Astrocyte (in vitro differentiated cells and primary cell): ENCODE measurements around the gene PLP2. TPM values are rescaled to one million over a fixed set of nuclear protein-coding genes. Genes with fewer than 3 reads are reported as not detected.
A peak's percentile ranks its signal among the peaks of the same experiment; 100 is the strongest.

Source experiments
- DNase-seq: peaks from one replicate; pipeline ENCODE4 v3.0.0-alpha.2; 2010; ENCODE audit warnings: low read depth
- FAIRE-seq: peaks from 2 replicates; lab custom pipeline; 2011; peaks lifted over from hg19 to GRCh38; lab: Jason Lieb, UNC
- H2AFZ ChIP-seq: 2 replicates; pipeline ENCODE4 v1.6.0; 2012; ENCODE audit warnings: low read depth, low read length, inconsistent platforms
- H3K27ac ChIP-seq: 2 replicates; pipeline ENCODE4 v1.5.1; 2011; ENCODE audit warnings: low read depth, low read length, inconsistent platforms
- H3K27me3 ChIP-seq: 2 replicates; pipeline ENCODE4 v1.6.0; 2011; ENCODE audit warnings: low read length, inconsistent platforms; ENCODE audit not compliant: insufficient read depth
- H3K36me3 ChIP-seq: 2 replicates; pipeline ENCODE4 v1.5.1; 2011; ENCODE audit warnings: low read length, inconsistent platforms; ENCODE audit not compliant: insufficient read depth
- H3K4me1 ChIP-seq: 2 replicates; pipeline ENCODE4 v1.5.1; 2011; ENCODE audit warnings: low read length, inconsistent platforms; ENCODE audit not compliant: insufficient read depth
- H3K4me2 ChIP-seq: 2 replicates; pipeline ENCODE4 v1.6.0; 2012; ENCODE audit warnings: low read length, inconsistent platforms
- H3K4me3 ChIP-seq: 2 replicates; pipeline ENCODE4 v1.5.1; 2011; ENCODE audit warnings: low read depth, mild to moderate bottlenecking, low read length, inconsistent platforms; ENCODE audit not compliant: insufficient read depth
- H3K79me2 ChIP-seq: 2 replicates; pipeline ENCODE4 v1.6.0; 2012; ENCODE audit warnings: mild to moderate bottlenecking, low read length, inconsistent platforms; ENCODE audit not compliant: insufficient read depth
- H3K9ac ChIP-seq: 2 replicates; pipeline ENCODE4 v1.6.0; 2012; ENCODE audit warnings: mild to moderate bottlenecking, low read length, inconsistent platforms
- H3K9me3 ChIP-seq: 2 replicates; pipeline ENCODE4 v1.5.1; 2012; ENCODE audit warnings: low read depth, mild to moderate bottlenecking, low read length, inconsistent platforms; ENCODE audit not compliant: insufficient read depth
- H4K20me1 ChIP-seq: 2 replicates; pipeline ENCODE4 v1.6.0; 2012; ENCODE audit warnings: low read length, inconsistent platforms; ENCODE audit not compliant: insufficient read depth
- H3K27ac Mint-ChIP-seq: one replicate; pipeline ENCODE4 v1.8.0; 2021; ENCODE audit warnings: mild to moderate bottlenecking, mixed read lengths; ENCODE audit not compliant: unreplicated experiment
- H3K27me3 Mint-ChIP-seq: one replicate; pipeline ENCODE4 v1.8.0; 2021; ENCODE audit warnings: low read depth, mixed read lengths; ENCODE audit not compliant: unreplicated experiment
- H3K36me3 Mint-ChIP-seq: one replicate; pipeline ENCODE4 v1.8.0; 2021; ENCODE audit warnings: low read depth, mixed read lengths; ENCODE audit not compliant: unreplicated experiment
- H3K4me1 Mint-ChIP-seq: one replicate; pipeline ENCODE4 v1.8.0; 2021; ENCODE audit warnings: low read depth, mixed read lengths; ENCODE audit not compliant: unreplicated experiment
- H3K4me3 Mint-ChIP-seq: one replicate; pipeline ENCODE4 v1.8.0; 2021; ENCODE audit warnings: mild to moderate bottlenecking, moderate library complexity, mixed read lengths; ENCODE audit not compliant: unreplicated experiment
- H3K9me3 Mint-ChIP-seq: one replicate; pipeline ENCODE4 v1.8.0; 2021; ENCODE audit warnings: mild to moderate bottlenecking, mixed read lengths; ENCODE audit not compliant: unreplicated experiment
- CTCF ChIP-seq: IDR thresholded peaks from 2 replicates; pipeline ENCODE4 v1.5.1; 2011; ENCODE audit warnings: low read depth, mild to moderate bottlenecking, inconsistent platforms, low read length, moderate library complexity; ENCODE audit not compliant: insufficient read depth
- EZH2 ChIP-seq: IDR thresholded peaks from 2 replicates; pipeline ENCODE4 v1.6.1; 2012; ENCODE audit warnings: mild to moderate bottlenecking, low read length, inconsistent platforms; ENCODE audit not compliant: insufficient read depth
- total RNA-seq: library from RNA; stranded (reverse); gene quantifications from 2 replicates; pipeline ENCODE4 v1.2.1, GENCODE V29; 2021

PLP2 gene
- total RNA-seq, 1 donor from 2014 or later: 109 TPM

DNA sequence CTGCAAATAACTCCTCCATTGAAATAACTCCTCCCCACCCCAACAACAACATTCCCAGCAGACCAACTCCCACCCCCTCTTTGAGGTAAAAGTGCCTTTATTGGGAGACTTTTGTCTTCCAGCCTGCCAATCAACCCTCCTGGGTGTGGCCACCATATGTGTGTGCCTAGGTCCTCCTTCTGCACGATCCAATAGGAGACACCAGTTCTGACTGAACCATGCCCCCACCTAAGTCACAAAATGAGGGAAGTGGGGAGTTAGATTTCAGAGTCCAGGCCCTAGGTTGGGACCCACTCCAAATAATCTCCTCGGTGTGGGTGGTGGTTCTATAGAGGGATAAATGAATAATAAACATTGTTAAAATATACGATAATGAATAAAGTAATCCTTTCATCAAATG is 3.0 kb downstream of the PLP2 start:
- no peak overlapping the region for H3K4me3 Mint-ChIP-seq
- peaks cover 7% of the 10 kb centered on the region for H3K36me3 Mint-ChIP-seq
- FAIRE-seq: no peak

DNA sequence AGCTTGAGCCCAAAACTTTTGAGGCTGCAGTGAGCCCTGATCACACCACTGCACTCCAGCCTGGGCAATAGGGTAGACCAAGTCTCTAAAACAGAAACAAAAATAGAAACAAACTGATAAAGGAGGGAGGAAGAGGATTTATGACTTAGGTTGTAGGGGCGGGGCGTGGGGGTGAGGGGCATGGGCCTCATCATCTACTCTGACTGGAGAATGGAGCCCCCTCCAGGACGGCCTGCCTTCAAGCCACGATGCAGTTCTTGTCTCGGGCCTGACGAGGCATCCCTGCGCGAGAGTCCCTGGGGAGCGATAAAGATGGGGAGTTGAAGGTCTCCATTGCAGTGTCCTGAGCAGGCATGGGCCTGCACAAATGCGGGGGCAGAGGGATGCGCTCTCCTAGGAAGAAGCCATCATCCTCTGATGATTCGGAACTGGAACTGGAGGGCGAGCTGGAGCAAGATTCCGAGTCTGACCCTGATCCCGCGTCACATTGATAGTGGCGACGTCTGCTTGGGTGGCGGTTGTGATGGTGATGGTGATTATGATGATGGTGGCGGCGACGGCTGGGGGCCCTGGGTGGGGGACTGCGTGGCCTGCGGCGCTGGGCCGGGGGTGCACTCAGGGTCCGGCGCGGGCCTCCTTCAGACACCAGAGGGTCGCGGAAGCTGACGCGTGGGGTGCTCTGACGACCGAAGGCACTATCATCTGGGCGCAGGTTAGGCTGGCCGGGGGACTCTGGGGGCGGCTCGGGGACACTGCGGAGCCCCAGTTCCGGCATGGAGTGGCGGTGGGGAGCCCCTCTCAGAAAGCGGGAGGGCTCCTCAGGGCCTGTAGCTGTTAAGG is 4.0 kb downstream of the PLP2 start:
- no peak overlapping the region for H3K9ac ChIP-seq
- H3K4me3 ChIP-seq: no peak overlapping the region
- peaks cover 22% of the 10 kb centered on the region for H3K79me2 ChIP-seq
- Mint-ChIP-seq H3K36me3 (peaks cover 7% of the 10 kb centered on the region), H3K27me3 (no peaks in the 10 kb centered on the region), H3K4me1 (no peaks in the 10 kb centered on the region), H3K4me3 (no peak overlapping the region), H3K9me3 (no peaks in the 10 kb centered on the region), H3K27ac (no peak overlapping the region)
- peaks cover 9% of the 10 kb centered on the region for H4K20me1 ChIP-seq
- FAIRE-seq (no peak), DNase-seq (no peak)
- no peak overlapping the region for H2AFZ ChIP-seq
- TF ChIP-seq CTCF: no peak
- no peak for TF ChIP-seq EZH2
- no peak overlapping the region for H3K27ac ChIP-seq
- no peaks in the 10 kb centered on the region for H3K27me3 ChIP-seq
- H3K4me2 ChIP-seq: no peak overlapping the region
- no peaks in the 10 kb centered on the region for H3K9me3 ChIP-seq
- peaks cover 6% of the 10 kb centered on the region for H3K4me1 ChIP-seq
- H3K36me3 ChIP-seq: no peaks in the 10 kb centered on the region

More for the DNA sequence above, 3.0 kb downstream of the PLP2 start:
- DNase-seq: no peak
- Histone ChIP-seq H3K9me3 (no peaks in the 10 kb centered on the region), H2AFZ (no peak overlapping the region), H3K9ac (no peak overlapping the region), H3K4me3 (no peak overlapping the region), H3K36me3 (no peaks in the 10 kb centered on the region), H3K79me2 (peaks cover 22% of the 10 kb centered on the region), H3K27me3 (no peaks in the 10 kb centered on the region), H3K4me1 (peaks cover 6% of the 10 kb centered on the region), H3K27ac (no peak overlapping the region), H3K4me2 (no peak overlapping the region), H4K20me1 (peaks cover 9% of the 10 kb centered on the region)
- Mint-ChIP-seq H3K4me1 (no peaks in the 10 kb centered on the region), H3K27ac (peak overlapping the region; percentile 18), H3K27me3 (no peaks in the 10 kb centered on the region), H3K9me3 (no peaks in the 10 kb centered on the region)
- TF ChIP-seq CTCF (no peak), EZH2 (no peak)
